GM18508 (cell line): ENCODE results near the gene MAPK8IP3.

Source experiments
- ATAC-seq: cut with Tn5 transposase; IDR thresholded peaks from one replicate; pipeline ENCODE4 v1.9.1; 2021; ENCODE audit warnings: moderate number of reproducible peaks; ENCODE audit not compliant: insufficient read depth, unreplicated experiment

Gene MAPK8IP3

GRCh38 chr16:1705688-1706385 is at the start of gene MAPK8IP3:
MAPK8IP3 (plus strand) TSS chr16:1706195; CDS start chr16:1706340, 145 bp downstream.
- peak; percentile 39 for ATAC-seq

GRCh38 chr16:1656808-1657617 is 49.0 kb upstream of the MAPK8IP3 start:
- ATAC-seq, result no peak

GRCh38 chr16:1657841-1658240 is 48.2 kb upstream of the MAPK8IP3 start:
- no peak for ATAC-seq

GRCh38 chr16:1659031-1659430 is 47.0 kb upstream of the MAPK8IP3 start:
- no peak for ATAC-seq

GRCh38 chr16:1661826-1662225 is 44.2 kb upstream of the MAPK8IP3 start:
- ATAC-seq, result no peak

GRCh38 chr16:1662543-1662942 is 43.5 kb upstream of the MAPK8IP3 start:
- ATAC-seq, result no peak

- no peak for ATAC-seq
Measured at GRCh38 chr16:1665829-1666228, 40.2 kb upstream of the MAPK8IP3 start.

GRCh38 chr16:1666316-1666715 is 39.7 kb upstream of the MAPK8IP3 start:
- no peak for ATAC-seq

- no peak for ATAC-seq
Measured at GRCh38 chr16:1667271-1667670, 38.7 kb upstream of the MAPK8IP3 start.

GRCh38 chr16:1667916-1668315 is 38.1 kb upstream of the MAPK8IP3 start:
- ATAC-seq, result no peak

- no peak for ATAC-seq
Measured at GRCh38 chr16:1668612-1669319, 37.2 kb upstream of the MAPK8IP3 start.

- no peak for ATAC-seq
Measured at GRCh38 chr16:1669698-1670097, 36.3 kb upstream of the MAPK8IP3 start.

GRCh38 chr16:1670371-1670770 is 35.6 kb upstream of the MAPK8IP3 start:
- no peak for ATAC-seq

- no peak for ATAC-seq
Measured at GRCh38 chr16:1670866-1671265, 35.1 kb upstream of the MAPK8IP3 start.

GRCh38 chr16:1673424-1674151 is 32.4 kb upstream of the MAPK8IP3 start:
- no peak for ATAC-seq

GRCh38 chr16:1674306-1674705 is 31.7 kb upstream of the MAPK8IP3 start:
- no peak for ATAC-seq

- ATAC-seq, result no peak
Measured at GRCh38 chr16:1674751-1675664, 31.0 kb upstream of the MAPK8IP3 start.

- ATAC-seq, result no peak
Measured at GRCh38 chr16:1676661-1677060, 29.3 kb upstream of the MAPK8IP3 start.

GRCh38 chr16:1677339-1677738 is 28.7 kb upstream of the MAPK8IP3 start:
- ATAC-seq, result no peak
